HepG2 (cell line): ENCODE results near the gene CENPM. TPM values are rescaled to one million over a fixed set of nuclear protein-coding genes. Genes with fewer than 3 reads are reported as not detected.

Experiments
- ATAC-seq: fragments of 200-7000 bp; cut with Tn5 transposase; 3 replicates; pipeline ENCODE4 v1.9.1; 2020; ENCODE audit warnings: mild to moderate bottlenecking, moderate library complexity
- BruUV-seq: library from RNA; stranded (reverse); fragments of 400-500 nt; replicated peaks from 2 replicates; lab custom pipeline; 2021; lab: Mats Ljungman, UMichigan
- CTCF ChIA-PET: fragments of 300-600 bp; formaldehyde crosslinking; extraction: SDS; loops from one replicate; lab custom pipeline; 2021; ENCODE audit warnings: low total read pairs, inconsistent platforms, low intra/inter-chr PET ratio; lab: Yijun Ruan, JAX
- POLR2A ChIA-PET: fragments of 350-600 bp; sonication (Branson Sonifier 250); formaldehyde crosslinking; loops from one replicate; lab custom pipeline; 2020; ENCODE audit warnings: antibody characterized with exemption, inconsistent platforms; lab: Yijun Ruan, JAX
- DNase-seq: peaks from one replicate; pipeline ENCODE4 v3.0.0-alpha.2; 2015; ENCODE audit warnings: low spot score
- FAIRE-seq: peaks from 3 replicates; lab custom pipeline; 2011; peaks lifted over from hg19 to GRCh38; lab: Jason Lieb, UNC
- H2AFZ ChIP-seq: one replicate; pipeline ENCODE4 v1.6.1; 2011; ENCODE audit warnings: low read length, inconsistent platforms
- H3K27ac ChIP-seq: fragments of 300-600 bp; 3 replicates; pipeline ENCODE4 v1.8.0; 2011; ENCODE audit warnings: mixed run types, mild to moderate bottlenecking, mixed read lengths, low read length, inconsistent platforms; ENCODE audit not compliant: insufficient read depth; ENCODE audit errors: extremely low read length
- H3K27me3 ChIP-seq, 2 experiments: fragments of 200-600 bp in 1 of 2; 2 replicates in 1 of 2; 3 replicates in 1 of 2; pipeline versions ENCODE4 v1.6.0 to v1.8.0; 2011; ENCODE audit warnings: low read length in 2 of 2, mild to moderate bottlenecking in 2 of 2, moderate library complexity in 2 of 2, inconsistent platforms in 1 of 2; ENCODE audit not compliant: insufficient read depth in 2 of 2, control insufficient read depth in 1 of 2
- H3K36me3 ChIP-seq, 2 experiments: fragments of 200-600 bp in 1 of 2; replicated peaks in 1 of 2; 2 replicates in 1 of 2; 3 replicates in 1 of 2; pipeline versions ENCODE4 v1.5.1 to v1.8.0; 2011; ENCODE audit warnings: low read length in 2 of 2, inconsistent platforms in 1 of 2; ENCODE audit not compliant: insufficient read depth in 2 of 2, control insufficient read depth in 1 of 2
- H3K4me1 ChIP-seq: 2 replicates; pipeline ENCODE4 v1.5.1; 2012; ENCODE audit warnings: low read length, inconsistent platforms; ENCODE audit not compliant: insufficient read depth
- H3K4me2 ChIP-seq: 2 replicates; pipeline ENCODE4 v1.6.0; 2011; ENCODE audit warnings: low read depth, low read length, inconsistent platforms
- H3K4me3 ChIP-seq, 3 experiments: fragments of 200-600 bp in 1 of 3; sonication (generic), shearing (Covaris generic) in 1 of 3; replicated peaks in 1 of 3; 2 replicates each; pipeline ENCODE4 v1.5.1; 2011 to 2016; ENCODE audit warnings: low read length in 3 of 3, inconsistent platforms in 2 of 3, low read depth in 2 of 3, mild to moderate bottlenecking in 2 of 3, control low read depth in 1 of 3, mixed read lengths in 1 of 3; ENCODE audit not compliant: insufficient read depth in 1 of 3
- H3K79me2 ChIP-seq: one replicate; pipeline ENCODE4 v1.6.1; 2011; ENCODE audit warnings: low read length, inconsistent platforms; ENCODE audit not compliant: insufficient read depth
- H3K9ac ChIP-seq: 2 replicates; pipeline ENCODE4 v1.6.0; 2011; ENCODE audit warnings: mild to moderate bottlenecking, low read depth, low read length, inconsistent platforms; ENCODE audit not compliant: insufficient read depth
- H3K9me3 ChIP-seq: 2 replicates; pipeline ENCODE4 v1.5.1; 2012; ENCODE audit warnings: mild to moderate bottlenecking, low read length
- H4K20me1 ChIP-seq: 2 replicates; pipeline ENCODE4 v1.6.0; 2011; ENCODE audit warnings: inconsistent platforms, mild to moderate bottlenecking, low read length, moderate library complexity; ENCODE audit not compliant: insufficient read depth
- FOSL2 ChIP-seq: sonication (generic); formaldehyde crosslinking; IDR thresholded peaks from 2 replicates; pipeline ENCODE4 v1.4.0; 2020; ENCODE audit warnings: missing genetic modification reagents
- GATA4 ChIP-seq: sonication (generic); IDR thresholded peaks from 2 replicates; pipeline ENCODE4 v1.6.1; 2016; ENCODE audit warnings: antibody characterized with exemption, low read depth, borderline replicate concordance
- HMG20A ChIP-seq: IDR thresholded peaks from 2 replicates; pipeline ENCODE4 v1.6.1; 2016; ENCODE audit warnings: borderline replicate concordance
- HOMEZ ChIP-seq: IDR thresholded peaks from 2 replicates; pipeline ENCODE4 v1.6.1; 2016; ENCODE audit warnings: low read depth
- JUNB ChIP-seq: sonication (generic); formaldehyde crosslinking; IDR thresholded peaks from 2 replicates; pipeline ENCODE4 v1.8.0; 2022; ENCODE audit warnings: missing genetic modification reagents, mild to moderate bottlenecking, borderline replicate concordance
- NRL ChIP-seq: sonication (generic); formaldehyde crosslinking; IDR thresholded peaks from 2 replicates; pipeline ENCODE4 v1.5.0; 2020; ENCODE audit warnings: missing genetic modification reagents, mild to moderate bottlenecking, moderate library complexity, borderline replicate concordance
- SALL1 ChIP-seq: sonication (generic); formaldehyde crosslinking; IDR thresholded peaks from 2 replicates; pipeline ENCODE4 v1.8.0; 2022; ENCODE audit warnings: mild to moderate bottlenecking, missing genetic modification reagents
- TAF15 ChIP-seq: fragments of 200-400 bp; formaldehyde crosslinking; IDR thresholded peaks from one replicate; pipeline ENCODE4 v1.6.1; 2018; ENCODE audit warnings: mild to moderate bottlenecking, low read depth, low read length; ENCODE audit not compliant: poor library complexity, severe bottlenecking
- ZNF17 ChIP-seq: sonication (generic); formaldehyde crosslinking; IDR thresholded peaks from 2 replicates; pipeline ENCODE4 v1.5.0; 2020; ENCODE audit warnings: mild to moderate bottlenecking, missing genetic modification reagents
- ZNF34 ChIP-seq: sonication (generic); formaldehyde crosslinking; IDR thresholded peaks from 2 replicates; pipeline ENCODE4 v1.4.0; 2020; ENCODE audit warnings: mild to moderate bottlenecking, missing genetic modification reagents, borderline replicate concordance
- ZNF619 ChIP-seq: sonication (generic); formaldehyde crosslinking; IDR thresholded peaks from 2 replicates; pipeline ENCODE4 v1.4.0; 2020; ENCODE audit warnings: mild to moderate bottlenecking, missing genetic modification reagents
- ZNF777 ChIP-seq: sonication (generic); formaldehyde crosslinking; IDR thresholded peaks from 2 replicates; pipeline ENCODE4 v1.4.0; 2020; ENCODE audit warnings: missing genetic modification reagents
- WGBS: methylation state at CpG from one replicate; pipeline ENCODE4 v1.1.6; 2017; ENCODE audit warnings: low lambda C conversion rate; 5-methylcytosine and 5-hydroxymethylcytosine counted together
- in situ Hi-C: cut with HindIII; loops from 2 replicates; pipeline ENCODE4 v1.10.0; 2017; ENCODE audit warnings: low pct_unique_long_range_greater_than_20kb; ENCODE audit not compliant: extremely low pct_ligation_motif_present
- intact Hi-C: fragments of 100-400 bp; cut with micrococcal nuclease; formaldehyde crosslinking; loops from one replicate; pipeline ENCODE4 v1.10.0; 2022; ENCODE audit not compliant: unreplicated experiment
- polyA plus RNA-seq, 8 experiments: library from polyadenylated mRNA; depleted of rRNA in 3 of 8; stranded (reverse) in 7 of 8; unstranded in 1 of 8; fragments of >200 nt; fragmentation: Illumina TruSeq in 4 of 8; extraction: Trizol in 4 of 8; gene quantifications; 2 replicates each; pipeline versions ENCODE4 v1.2.1 to v1.2.3, GENCODE V29; 2011 to 2016; ENCODE audit warnings: low read depth in 4 of 8, missing spikeins in 1 of 8, mixed read lengths in 1 of 8; ENCODE audit not compliant: insufficient read depth in 1 of 8
- total RNA-seq, 5 experiments: library from RNA; depleted of rRNA; stranded (reverse); fragments of >200 nt; fragmentation: Illumina TruSeq; extraction: Trizol; gene quantifications; 2 replicates each; pipeline ENCODE4 v1.2.3, GENCODE V29; 2016; ENCODE audit warnings: low read depth in 1 of 5

The CENPM gene
- total and polyA plus RNA-seq, 2 of the 13 experiments (the other 11 are each of a cell fraction or from before 2014, with no cell fraction given): 11.2 to 37.3 TPM

- TF ChIP-seq TAF15: no peak
Measured at GRCh38 chr22:41979423-41980250, 32.7 kb upstream of the CENPM start (continued).

GRCh38 chr22:41978732-41979131 lies 31.8 kb upstream of the CENPM start:
- H2AFZ ChIP-seq: no peak overlapping the region
- no peaks in the 10 kb centered on the region for H4K20me1 ChIP-seq
- peaks cover 5 to 59% of the 10 kb centered on the region in 2 experiments for H3K27me3 ChIP-seq
- no TSS peak for BruUV-seq
- FAIRE-seq: no peak
- no peak for ATAC-seq
- no CpG with 5 or more reads among the region's 1 CpG for WGBS
- 0 out of 2 replicates have a peak, but pooled peaks cover 5% of the 10 kb centered on the region for H3K4me1 ChIP-seq
- no peak for DNase-seq
- H3K4me2 ChIP-seq: no peak overlapping the region
- no peaks in the 10 kb centered on the region for H3K9me3 ChIP-seq
- no peaks in the 10 kb centered on the region for H3K79me2 ChIP-seq
- H3K4me3 ChIP-seq: no peak overlapping the region
- CTCF ChIA-PET: no interaction called here
- no peaks in the 10 kb centered on the region for H3K36me3 ChIP-seq
- in situ Hi-C loops (no loop called here), intact Hi-C loops (no loop called here)
- POLR2A ChIA-PET: no interaction called here
- no peak overlapping the region for H3K27ac ChIP-seq
- H3K9ac ChIP-seq: no peak overlapping the region
- TF ChIP-seq HOMEZ (no peak), ZNF619 (no peak), JUNB (CRISPR knock-in tag) (no peak), SALL1 (no peak), NRL (CRISPR knock-in tag) (no peak), ZNF777 (CRISPR knock-in tag) (no peak), FOSL2 (no peak), ZNF34 (CRISPR knock-in tag) (no peak), HMG20A (CRISPR knock-in tag) (no peak), GATA4 (no peak), ZNF17 (no peak)
